GM18526 (cell line): ENCODE measurements around the gene MIA.
A peak's percentile ranks its signal among the peaks of the same experiment; 100 is the strongest.

ENCODE experiments used
- POLR2A ChIP-seq: IDR thresholded peaks from 3 replicates; pipeline ENCODE4 v1.6.1; 2011; ENCODE audit not compliant: insufficient read length; ENCODE audit errors: extremely low read depth

MIA gene

DNA sequence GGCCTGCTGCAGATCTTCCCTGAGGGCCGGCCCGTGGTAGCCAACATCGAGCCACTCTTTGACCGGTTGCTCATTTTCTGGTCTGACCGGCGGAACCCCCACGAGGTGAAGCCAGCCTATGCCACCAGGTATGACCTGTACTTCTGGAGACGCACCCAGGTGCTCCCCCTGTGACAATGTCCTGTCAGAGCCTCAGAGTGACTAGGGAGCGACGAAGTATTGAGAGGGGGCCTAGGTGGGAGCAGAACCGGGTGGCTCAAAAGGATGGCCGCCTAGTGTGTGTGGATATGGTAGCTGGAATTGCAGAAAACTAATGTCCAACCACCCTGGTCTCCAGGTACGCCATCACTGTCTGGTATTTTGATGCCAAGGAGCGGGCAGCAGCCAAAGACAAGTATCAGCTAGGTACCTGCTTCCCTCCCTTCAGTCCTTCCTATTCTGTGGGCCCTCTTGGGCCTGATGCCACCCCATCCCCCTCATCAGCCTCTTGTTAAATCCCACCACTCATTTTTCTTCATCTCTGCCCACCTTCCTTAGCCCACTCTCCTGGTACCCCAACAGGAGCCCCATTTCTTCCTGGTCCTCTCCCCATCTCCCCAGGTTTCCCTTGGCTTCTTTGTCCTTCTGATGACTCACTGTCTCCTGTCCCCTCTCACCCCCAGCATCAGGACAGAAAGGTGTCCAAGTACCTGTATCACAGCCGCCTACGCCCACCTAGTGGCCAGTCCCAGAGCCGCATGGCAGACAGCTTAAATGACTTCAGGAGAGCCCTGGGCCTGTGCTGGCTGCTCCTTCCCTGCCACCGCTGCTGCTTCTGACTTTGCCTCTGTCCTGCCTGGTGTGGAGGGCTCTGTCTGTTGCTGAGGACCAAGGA lies 32.1 kb downstream of the MIA start:
- no peak for TF ChIP-seq POLR2A

DNA sequence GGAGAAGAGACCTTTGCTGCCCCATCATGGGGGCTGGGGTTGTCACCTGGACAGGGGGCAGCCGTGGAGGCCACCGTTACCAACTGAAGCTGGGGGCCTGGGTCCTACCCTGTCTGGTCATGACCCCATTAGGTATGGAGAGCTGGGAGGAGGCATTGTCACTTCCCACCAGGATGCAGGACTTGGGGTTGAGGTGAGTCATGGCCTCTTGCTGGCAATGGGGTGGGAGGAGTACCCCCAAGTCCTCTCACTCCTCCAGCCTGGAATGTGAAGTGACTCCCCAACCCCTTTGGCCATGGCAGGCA lies 32.7 kb downstream of the MIA start:
- no peak for TF ChIP-seq POLR2A

DNA sequence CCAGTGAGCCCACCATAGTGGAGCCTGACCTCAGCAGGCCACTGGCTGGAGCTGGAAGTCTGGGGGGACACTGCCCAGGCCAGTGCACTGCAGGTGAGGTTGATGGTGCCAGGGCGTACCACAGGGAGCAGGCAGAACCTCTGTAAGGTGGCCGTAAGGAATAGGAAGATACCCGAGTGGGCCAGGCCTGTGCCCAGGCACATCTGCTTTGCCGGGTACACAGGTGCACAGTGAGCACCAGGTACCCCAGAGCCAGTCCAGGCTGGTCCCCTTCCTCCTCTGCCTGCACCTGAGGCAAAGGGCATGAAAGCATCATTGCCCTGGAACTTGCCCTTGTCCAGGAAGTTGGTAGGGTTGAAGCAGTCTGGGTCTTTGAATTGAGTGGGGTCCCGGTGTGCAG lies 33.2 kb downstream of the MIA start:
- TF ChIP-seq POLR2A: no peak

DNA sequence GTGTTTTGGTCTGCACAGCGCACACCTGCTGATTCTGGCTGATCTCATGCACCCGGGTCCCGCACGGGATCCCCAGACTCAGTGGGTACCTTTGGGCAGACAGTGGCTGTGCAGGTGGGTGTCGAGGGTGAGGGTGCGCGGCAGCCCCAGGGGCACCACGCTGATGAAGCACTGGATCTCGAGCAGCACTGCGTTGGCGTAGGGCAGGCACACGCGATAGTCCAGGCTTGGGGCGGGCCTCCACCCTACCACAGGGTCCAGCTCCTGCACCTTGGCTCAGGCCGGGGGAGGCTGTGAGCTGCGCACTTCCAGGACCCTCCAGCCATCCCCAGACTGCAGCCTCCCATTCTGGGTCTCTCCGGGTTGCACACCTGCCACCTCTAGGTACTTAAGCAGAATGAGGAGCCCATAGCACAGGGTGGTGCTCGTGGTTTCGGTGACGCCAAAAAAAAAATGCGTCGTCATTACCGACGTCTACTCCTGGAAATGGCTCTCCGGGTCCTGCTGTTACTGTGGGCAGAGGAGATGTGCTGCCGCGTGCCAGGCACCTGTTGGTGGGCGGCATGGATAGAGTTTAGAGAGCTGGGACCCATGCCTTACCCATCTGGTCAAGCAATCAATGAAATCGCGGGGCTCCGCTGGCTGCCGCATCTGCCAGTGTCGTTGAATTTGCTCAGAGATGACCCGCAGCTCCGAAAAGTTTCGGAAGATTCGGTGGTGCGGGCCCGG lies 34.2 kb downstream of the MIA start:
- TF ChIP-seq POLR2A: peak; percentile 5

- no peak for TF ChIP-seq POLR2A
Measured at GRCh38 chr19:40810160-40810559, 34.8 kb downstream of the MIA start.

DNA sequence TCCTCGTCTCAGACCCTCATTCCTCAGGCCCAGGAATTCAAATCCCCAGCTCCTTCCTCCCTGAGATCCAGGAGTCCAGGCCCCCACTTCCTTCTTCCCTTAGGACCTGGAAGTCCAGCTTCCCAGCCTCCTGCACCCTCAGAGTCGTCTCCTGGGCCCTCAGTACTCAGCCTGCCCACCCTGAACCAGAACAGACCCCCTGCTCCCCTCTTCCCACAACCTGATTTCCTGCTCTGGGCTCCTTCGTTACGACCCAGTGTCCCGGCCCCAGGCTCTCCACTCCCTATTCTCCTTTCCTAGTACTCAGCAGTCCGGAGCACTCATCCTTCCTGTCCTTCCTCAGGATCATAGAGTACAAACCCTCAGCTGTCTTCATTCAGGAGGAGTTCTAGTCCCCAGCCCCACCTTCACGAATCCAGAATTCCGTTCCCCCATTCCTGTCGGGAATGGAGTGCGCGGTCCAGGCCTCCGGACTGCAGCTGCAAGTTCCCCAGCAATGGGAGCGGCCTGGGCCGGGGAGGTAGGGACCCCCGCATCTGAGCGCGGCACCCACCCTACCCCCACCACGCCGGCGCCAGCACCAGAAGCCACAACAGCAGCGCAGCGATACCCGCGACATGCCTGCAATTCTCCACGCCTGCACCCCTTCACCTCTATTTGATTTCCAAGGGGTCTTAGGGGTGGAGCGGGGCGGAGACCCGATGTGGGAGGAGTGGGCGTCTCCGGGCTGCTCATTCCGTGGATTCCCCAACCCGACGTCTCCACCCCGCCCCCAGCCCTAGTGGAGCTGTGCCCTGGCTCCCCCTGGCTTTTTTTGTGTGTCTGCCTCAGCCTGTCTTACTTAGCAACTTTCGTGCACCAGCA lies 36.4 kb downstream of the MIA start:
- no peak for TF ChIP-seq POLR2A

- TF ChIP-seq POLR2A: no peak
Measured at GRCh38 chr19:40813182-40813581, 37.9 kb downstream of the MIA start.

DNA sequence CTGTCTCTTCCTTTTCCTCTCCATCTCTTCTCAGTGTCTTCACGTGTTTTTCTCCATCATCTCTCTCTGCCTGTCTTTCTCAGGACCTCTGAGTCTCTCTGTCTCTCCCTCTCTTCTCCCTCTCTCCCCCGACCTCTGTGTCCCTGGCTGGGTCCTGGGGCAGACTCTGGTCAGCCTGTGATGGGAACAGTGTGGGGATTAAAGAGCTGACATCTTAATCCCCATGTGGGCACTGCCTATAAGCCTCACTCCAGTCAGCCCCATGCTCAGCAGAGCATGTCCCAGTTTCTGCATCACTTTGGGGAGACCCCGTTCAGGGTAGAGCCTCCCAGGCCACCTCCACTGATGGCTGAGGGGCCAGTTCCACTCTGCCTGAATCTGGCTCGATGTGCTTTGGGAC lies 39.9 kb downstream of the MIA start:
- TF ChIP-seq POLR2A: no peak

DNA sequence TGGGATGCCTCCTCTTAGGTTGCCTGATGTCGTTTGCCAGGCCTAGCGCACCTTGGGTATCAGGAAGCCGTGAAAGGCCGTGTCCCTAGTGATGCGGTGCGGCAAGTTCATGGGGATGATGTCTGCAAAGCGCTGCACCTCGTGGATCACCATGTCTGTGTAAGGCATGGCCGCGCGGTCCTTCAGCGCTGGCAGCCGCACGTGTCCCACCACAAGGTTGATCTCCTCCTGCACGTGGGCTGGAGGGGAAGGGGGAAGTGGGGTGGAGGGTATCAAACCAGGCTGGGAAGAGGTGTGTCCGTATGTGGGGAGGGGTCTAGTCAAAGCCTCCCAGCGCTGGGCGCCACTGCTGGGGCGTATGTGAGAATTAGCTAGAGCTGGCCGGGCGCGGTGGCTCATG lies 46.8 kb downstream of the MIA start:
- TF ChIP-seq POLR2A: no peak
